Right atrium auricular region (tissue), 2 donors: ENCODE results near the gene ANKFY1. TPM values are rescaled to one million over a fixed set of nuclear protein-coding genes. Genes with fewer than 3 reads are reported as not detected.
"Not testable (repeated sequence)": the region's sequence is repeated elsewhere in the genome, so short reads cannot be mapped to it uniquely, and the experiment has no call there.

Source experiments
- DNase-seq: peaks from one replicate; pipeline ENCODE4 v3.0.0-alpha.2; 2019; ENCODE audit warnings: low spot score
- H3K27ac ChIP-seq, 2 donors: fragments of 200-600 bp; sonication (generic); 1 replicate in 1 of 2; 2 replicates in 1 of 2; pipeline ENCODE4 v1.5.1; 2016 to 2019
- H3K27me3 ChIP-seq, 2 donors: fragments of 200-600 bp; sonication (generic); one replicate each; pipeline versions ENCODE4 v1.5.1 to v1.6.0; 2017 to 2019
- H3K36me3 ChIP-seq: fragments of 200-600 bp; sonication (generic); one replicate; pipeline ENCODE4 v1.5.1; 2016
- H3K4me1 ChIP-seq, 2 donors: fragments of 200-600 bp; sonication (generic); one replicate each; pipeline versions ENCODE4 v1.5.1 to v1.6.0; 2017 to 2019
- H3K4me3 ChIP-seq, 2 donors: fragments of 200-600 bp; sonication (generic); 1 replicate in 1 of 2; 2 replicates in 1 of 2; pipeline ENCODE4 v1.5.1; 2017 to 2019; ENCODE audit warnings: mild to moderate bottlenecking in 1 of 2, moderate library complexity in 1 of 2
- H3K9me3 ChIP-seq, 2 donors: fragments of 200-600 bp; sonication (generic); one replicate each; pipeline ENCODE4 v1.5.1; 2019
- total RNA-seq, 2 donors: library from RNA; depleted of rRNA; stranded (reverse); fragments of >200 nt; gene quantifications; one replicate each; pipeline ENCODE4 v1.1.0, GENCODE V29; 2016
- TF ChIP-seq, protein P1 (sequence below), 2 donors: fragments of 200-600 bp; sonication (generic); IDR thresholded peaks; one replicate each; pipeline ENCODE4 v1.5.1; 2019; ENCODE audit warnings: antibody characterized with exemption in 2 of 2

ANKFY1 gene
- total RNA-seq, 2 donors from 2014 or later, result 13.9 to 16.7 TPM

DNA sequence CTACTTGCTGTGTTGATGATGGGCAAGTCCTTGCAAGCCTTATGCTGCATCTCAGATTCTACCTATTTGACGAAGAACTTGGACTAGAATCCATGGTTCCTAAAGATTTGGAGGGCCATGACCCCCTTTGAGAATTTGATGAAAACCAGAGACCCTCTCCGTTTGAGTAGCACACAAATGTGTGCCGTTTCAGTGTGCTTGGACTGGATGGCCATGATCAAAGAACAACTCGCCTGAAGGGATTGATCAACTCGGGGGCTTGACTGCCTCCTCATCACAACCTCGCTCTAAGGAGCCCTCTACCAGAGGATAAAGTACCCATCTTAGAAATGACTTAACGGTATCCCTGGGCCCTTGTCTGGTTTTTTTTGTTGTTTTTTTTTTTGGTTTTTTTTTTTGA lies 2.8 kb upstream of the ANKFY1 start:
- H3K4me1 ChIP-seq, result peaks cover 0 to 32% of the 10 kb centered on the region in 2 donors

GRCh38 chr17:4262703-4263102 lies 1.1 kb downstream of the ANKFY1 start:
- no peak for DNase-seq
- no peaks in the 10 kb centered on the region for H3K27me3 ChIP-seq
- peaks cover 0 to 12% of the 10 kb centered on the region in 2 donors for H3K9me3 ChIP-seq
- H3K36me3 ChIP-seq, result no peaks in the 10 kb centered on the region
- H3K4me1 ChIP-seq, result peaks cover 0 to 22% of the 10 kb centered on the region in 2 donors
- peak overlapping the region in 1 of 2 donors; percentile 84 for H3K27ac ChIP-seq
- TF ChIP-seq, protein P1, sequence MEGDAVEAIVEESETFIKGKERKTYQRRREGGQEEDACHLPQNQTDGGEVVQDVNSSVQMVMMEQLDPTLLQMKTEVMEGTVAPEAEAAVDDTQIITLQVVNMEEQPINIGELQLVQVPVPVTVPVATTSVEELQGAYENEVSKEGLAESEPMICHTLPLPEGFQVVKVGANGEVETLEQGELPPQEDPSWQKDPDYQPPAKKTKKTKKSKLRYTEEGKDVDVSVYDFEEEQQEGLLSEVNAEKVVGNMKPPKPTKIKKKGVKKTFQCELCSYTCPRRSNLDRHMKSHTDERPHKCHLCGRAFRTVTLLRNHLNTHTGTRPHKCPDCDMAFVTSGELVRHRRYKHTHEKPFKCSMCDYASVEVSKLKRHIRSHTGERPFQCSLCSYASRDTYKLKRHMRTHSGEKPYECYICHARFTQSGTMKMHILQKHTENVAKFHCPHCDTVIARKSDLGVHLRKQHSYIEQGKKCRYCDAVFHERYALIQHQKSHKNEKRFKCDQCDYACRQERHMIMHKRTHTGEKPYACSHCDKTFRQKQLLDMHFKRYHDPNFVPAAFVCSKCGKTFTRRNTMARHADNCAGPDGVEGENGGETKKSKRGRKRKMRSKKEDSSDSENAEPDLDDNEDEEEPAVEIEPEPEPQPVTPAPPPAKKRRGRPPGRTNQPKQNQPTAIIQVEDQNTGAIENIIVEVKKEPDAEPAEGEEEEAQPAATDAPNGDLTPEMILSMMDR (IDR thresholded peaks at IDR 0.05), result no peak
- peak overlapping the region; percentile 69 to 100 for H3K4me3 ChIP-seq

More for the DNA sequence above, 2.8 kb upstream of the ANKFY1 start:
- Histone ChIP-seq H3K27ac (no peak overlapping the region), H3K27me3 (no peaks in the 10 kb centered on the region), H3K36me3 (no peaks in the 10 kb centered on the region), H3K9me3 (no peaks in the 10 kb centered on the region), H3K4me3 (no peak overlapping the region)
- TF ChIP-seq, protein P1 (IDR thresholded peaks at IDR 0.05), result no peak
- DNase-seq, result no peak

DNA sequence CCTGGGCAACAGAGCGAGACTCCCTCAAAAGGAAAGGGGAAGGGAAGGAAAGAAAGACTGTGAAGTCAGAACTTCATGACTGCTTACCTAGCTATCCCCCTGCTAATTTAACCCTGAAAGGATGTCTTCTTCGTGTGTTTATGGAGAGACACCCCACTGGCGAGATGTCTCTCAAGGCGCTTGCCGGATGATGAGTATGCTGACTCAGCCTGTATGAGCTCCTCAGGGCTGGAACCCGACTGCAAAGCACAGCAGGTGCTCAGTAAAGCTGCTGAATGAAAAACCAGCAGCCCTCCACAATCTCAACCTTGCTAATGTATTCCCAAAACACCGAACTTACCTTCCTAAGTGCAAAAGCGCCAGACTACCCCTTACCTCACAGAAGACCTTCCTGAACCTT lies 2.3 kb downstream of the ANKFY1 start:
- H3K4me3 ChIP-seq, result no peak overlapping the region
- peaks cover 0 to 22% of the 10 kb centered on the region in 2 donors for H3K4me1 ChIP-seq
- TF ChIP-seq, protein P1 (IDR thresholded peaks at IDR 0.05), result no peak
- no peak for DNase-seq
- H3K27me3 ChIP-seq, result no peaks in the 10 kb centered on the region
- no peak overlapping the region for H3K27ac ChIP-seq
- H3K9me3 ChIP-seq, result peaks cover 0 to 12% of the 10 kb centered on the region in 2 donors
- no peaks in the 10 kb centered on the region for H3K36me3 ChIP-seq

GRCh38 chr17:4258867-4259266 lies 4.9 kb downstream of the ANKFY1 start:
- Histone ChIP-seq H3K27me3 (no peaks in the 10 kb centered on the region), H3K4me1 (peaks cover 0 to 15% of the 10 kb centered on the region in 2 donors)
- DNase-seq, result no peak

DNA sequence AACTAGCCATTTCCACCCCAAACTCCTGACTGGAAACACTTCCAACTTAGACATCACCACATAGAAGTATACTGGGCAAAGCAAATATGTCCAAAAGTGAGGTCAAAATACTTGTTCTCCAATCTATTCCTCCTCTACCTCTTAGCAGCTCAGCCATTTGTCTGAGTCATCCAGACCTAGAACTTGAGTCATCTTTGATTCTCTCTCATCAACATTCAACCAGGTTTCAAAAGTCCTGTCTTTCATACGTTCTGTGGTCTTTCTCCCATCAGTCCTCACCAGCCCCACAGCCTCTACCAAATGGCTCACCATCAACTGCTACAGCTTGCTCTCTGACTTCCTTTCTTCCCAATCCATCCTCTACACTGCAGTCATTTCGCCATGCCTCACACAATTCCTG lies 6.8 kb downstream of the ANKFY1 start:
- H3K27ac ChIP-seq, result no peak overlapping the region
- TF ChIP-seq, protein P1 (IDR thresholded peaks at IDR 0.05), result no peak
- peaks cover 0 to 12% of the 10 kb centered on the region in 2 donors for H3K9me3 ChIP-seq

More at GRCh38 chr17:4258867-4259266, 4.9 kb downstream of the ANKFY1 start:
- TF ChIP-seq, protein P1 (IDR thresholded peaks at IDR 0.05), result no peak
- Histone ChIP-seq H3K4me3 (no peak overlapping the region), H3K9me3 (peaks cover 0 to 12% of the 10 kb centered on the region in 2 donors), H3K27ac (no peak overlapping the region), H3K36me3 (no peaks in the 10 kb centered on the region)

DNA sequence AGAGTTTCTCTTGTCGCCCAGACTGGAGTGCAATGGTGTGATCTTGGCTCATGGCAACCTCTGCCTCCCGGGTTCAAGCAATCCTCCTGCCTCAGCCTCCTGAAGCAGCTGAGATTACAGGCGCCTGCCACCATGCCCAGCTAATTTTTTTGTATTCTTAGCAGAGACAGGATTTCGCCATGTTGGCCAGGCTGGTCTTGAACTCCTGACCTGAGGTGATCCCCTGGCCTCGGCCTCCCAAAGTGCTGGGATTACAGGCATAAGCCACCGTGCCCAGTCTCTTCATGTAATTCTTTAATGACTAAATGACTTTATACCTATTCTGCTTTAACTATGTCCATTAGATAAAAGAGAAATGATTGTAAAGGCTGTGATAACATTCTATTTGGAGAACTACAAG lies 8.5 kb downstream of the ANKFY1 start:
- not testable (repeated sequence) for DNase-seq, H3K36me3 ChIP-seq, H3K27ac ChIP-seq, H3K4me1 ChIP-seq, H3K27me3 ChIP-seq, H3K4me3 ChIP-seq
- peaks cover 0 to 12% of the 10 kb centered on the region in 2 donors for H3K9me3 ChIP-seq

More for the DNA sequence above, 6.8 kb downstream of the ANKFY1 start:
- DNase-seq, result no peak
- no peak overlapping the region for H3K4me3 ChIP-seq
- no peaks in the 10 kb centered on the region for H3K36me3 ChIP-seq
- H3K27me3 ChIP-seq, result no peaks in the 10 kb centered on the region
- peaks cover 0 to 4% of the 10 kb centered on the region in 2 donors for H3K4me1 ChIP-seq
